Measurements from ENCODE around the gene ABHD17A. TPM values are rescaled to one million over a fixed set of nuclear protein-coding genes. Genes with fewer than 3 reads are reported as not detected.

Gene ABHD17A
- total and polyA plus RNA-seq, 9 of the 15 experiments (the other 6 are each of a cell fraction or from before 2014, with no cell fraction given): 0.04 to 135 (median 21.8) TPM; not detected in 1

GRCh38 chr19:1836458-1837221 is 48.7 kb downstream of the ABHD17A start (continued):
- TF ChIP-seq ZNF232 (CRISPR knock-in tag; IDR thresholded peaks at IDR 0.05): no peak
- no peak for TF ChIP-seq GTF2F1 (IDR thresholded peaks at IDR 0.05; ENCODE audit: low read depth, low read length)
- no peak for TF ChIP-seq ZNF184 (CRISPR knock-in tag; IDR thresholded peaks at IDR 0.05)
- TF ChIP-seq NR2F6 (CRISPR knock-in tag; IDR thresholded peaks at IDR 0.05): no peak
- TF ChIP-seq MTA2 (IDR thresholded peaks at IDR 0.05; ENCODE audit: low read depth): peak; percentile 90
- TF ChIP-seq POLR2B (IDR thresholded peaks at IDR 0.05; ENCODE audit: low read depth, partially characterized antibody): no peak
- TF ChIP-seq PHF8 (IDR thresholded peaks at IDR 0.05; ENCODE audit: borderline replicate concordance, low read length): no peak; the same call in 1 of the 2 replicates
- no peak for TF ChIP-seq ASH1L (IDR thresholded peaks at IDR 0.05; ENCODE audit: borderline replicate concordance, low read depth, partially characterized antibody)
- TF ChIP-seq RBM25 (IDR thresholded peaks at IDR 0.05; ENCODE audit: low read depth, low read length, severe bottlenecking): no peak
- TF ChIP-seq ZNF124 (CRISPR knock-in tag; IDR thresholded peaks at IDR 0.05): no peak
- TF ChIP-seq ZNF766 (CRISPR knock-in tag; conservative IDR thresholded peaks at IDR 0.05): peak; percentile 32; the same call in 1 of the 2 replicates
- no peak for TF ChIP-seq ZNF668 (CRISPR knock-in tag; IDR thresholded peaks at IDR 0.05)
- TF ChIP-seq RUNX1 (IDR thresholded peaks at IDR 0.05; ENCODE audit: low read depth): no peak
- peak; percentile 90 for TF ChIP-seq NFIC (IDR thresholded peaks at IDR 0.05)
- TF ChIP-seq ZNF512 (tag; IDR thresholded peaks at IDR 0.05): no peak
- TF ChIP-seq ZNF764 (CRISPR knock-in tag; IDR thresholded peaks at IDR 0.05; ENCODE audit: low read depth): no peak
- no peak for TF ChIP-seq NUFIP1 (IDR thresholded peaks at IDR 0.05; ENCODE audit: partially characterized antibody)
- TF ChIP-seq FOXM1 (IDR thresholded peaks at IDR 0.05; ENCODE audit: low read depth): peak; percentile 84
- TF ChIP-seq FOXM1 (CRISPR knock-in tag; IDR thresholded peaks at IDR 0.05; ENCODE audit: low read depth): no peak
- TF ChIP-seq ZBTB5 (IDR thresholded peaks at IDR 0.05): no peak
- TF ChIP-seq ETV5 (CRISPR knock-in tag; IDR thresholded peaks at IDR 0.05; ENCODE audit: low read depth): no peak
- peak; percentile 17; the same call in 1 of the 2 replicates for TF ChIP-seq ESRRA (IDR thresholded peaks at IDR 0.05; ENCODE audit: borderline replicate concordance, low read depth)
- TF ChIP-seq ZC3H8 (IDR thresholded peaks at IDR 0.05): no peak
- TF ChIP-seq MIER1 (IDR thresholded peaks at IDR 0.05; ENCODE audit: low read depth): 0 out of 2 replicates have a peak, but pooled peaks have one; percentile 43
- TF ChIP-seq MYC (IDR thresholded peaks at IDR 0.05; ENCODE audit: low read depth, low read length): peak; percentile 36; the same call in 1 of the 2 replicates
- no peak for TF ChIP-seq MYC (CRISPR knock-in tag; IDR thresholded peaks at IDR 0.05; ENCODE audit: borderline replicate concordance, low read depth)
- no peak for TF ChIP-seq BRCA1 (IDR thresholded peaks at IDR 0.05)
- no peak for TF ChIP-seq BRCA1 (CRISPR knock-in tag; IDR thresholded peaks at IDR 0.05)
- TF ChIP-seq JUNB (CRISPR knock-in tag; conservative IDR thresholded peaks at IDR 0.05): no peak

Data from K562 (cell line).